Panc1 (cell line): Measurements from ENCODE around the gene SWAP70. TPM values are rescaled to one million over a fixed set of nuclear protein-coding genes. Genes with fewer than 3 reads are reported as not detected.
"Not testable (repeated sequence)": the region's sequence is repeated elsewhere in the genome, so short reads cannot be mapped to it uniquely, and the experiment has no call there.

ENCODE experiments used
- ATAC-seq: fragments of 200-7000 bp; cut with Tn5 transposase; 2 replicates; pipeline ENCODE4 v1.9.1; 2020; ENCODE audit warnings: mild to moderate bottlenecking, moderate library complexity
- BruUV-seq: library from RNA; stranded (reverse); fragments of 400-500 nt; replicated peaks from 2 replicates; lab custom pipeline; 2021; lab: Mats Ljungman, UMichigan
- CTCF ChIA-PET: fragments of 300-600 bp; sonication (Branson Sonifier 250); formaldehyde crosslinking; loops from one replicate; lab custom pipeline; 2022; ENCODE audit warnings: antibody characterized with exemption; lab: Charles Lee
- POLR2A ChIA-PET: fragments of 300-600 bp; sonication (Branson Sonifier 250); formaldehyde crosslinking; loops from one replicate; lab custom pipeline; 2022; ENCODE audit warnings: antibody characterized with exemption; lab: Charles Lee
- DNase-seq: peaks from one replicate; pipeline ENCODE4 v3.0.0-alpha.2; 2010; ENCODE audit warnings: low read depth, low spot score
- H3K27ac ChIP-seq: 2 replicates; pipeline ENCODE4 v1.5.1; 2011; ENCODE audit warnings: mild to moderate bottlenecking, low read length, inconsistent platforms
- H3K27me3 ChIP-seq: fragments of 200-500 bp; sonication (Bioruptor generic); 2 replicates; pipeline ENCODE4 v1.6.0; 2014; ENCODE audit warnings: low read length, inconsistent platforms; ENCODE audit not compliant: control insufficient read depth, insufficient read depth
- H3K36me3 ChIP-seq: fragments of 200-500 bp; sonication (Bioruptor generic); 2 replicates; pipeline ENCODE4 v1.5.1; 2014; ENCODE audit warnings: inconsistent platforms, mild to moderate bottlenecking, low read length, moderate library complexity; ENCODE audit not compliant: control insufficient read depth, insufficient read depth
- H3K4me1 ChIP-seq: 2 replicates; pipeline ENCODE4 v1.5.1; 2011; ENCODE audit warnings: inconsistent platforms, mild to moderate bottlenecking, low read length, moderate library complexity; ENCODE audit not compliant: control insufficient read depth, insufficient read depth
- H3K4me3 ChIP-seq, 2 experiments: 2 replicates each; pipeline ENCODE4 v1.5.1; 2011 to 2012; ENCODE audit warnings: low read depth in 2 of 2, low read length in 2 of 2, mild to moderate bottlenecking in 2 of 2, inconsistent platforms in 1 of 2, moderate library complexity in 1 of 2
- H3K9me3 ChIP-seq: fragments of 200-500 bp; sonication (Bioruptor generic); 2 replicates; pipeline ENCODE4 v1.5.1; 2014; ENCODE audit warnings: low read depth, mild to moderate bottlenecking, inconsistent platforms, low read length, moderate library complexity; ENCODE audit not compliant: control insufficient read depth, insufficient read depth
- CTCF ChIP-seq: fragments of 450-650 bp; IDR thresholded peaks from 2 replicates; pipeline ENCODE4 v1.5.1; 2017; ENCODE audit warnings: mild to moderate bottlenecking
- POLR2AphosphoS5 ChIP-seq: IDR thresholded peaks from 2 replicates; pipeline ENCODE4 v1.6.1; 2012; ENCODE audit warnings: mild to moderate bottlenecking, low read depth, low read length, moderate library complexity
- REST ChIP-seq, 2 experiments: IDR thresholded peaks; 2 replicates each; pipeline ENCODE4 v1.6.1; 2011 to 2012; ENCODE audit warnings: low read depth in 2 of 2, control low read depth in 1 of 2, low read length in 1 of 2, mild to moderate bottlenecking in 1 of 2, moderate library complexity in 1 of 2; ENCODE audit not compliant: insufficient read depth in 1 of 2
- SIN3A ChIP-seq: IDR thresholded peaks from 2 replicates; pipeline ENCODE4 v1.6.1; 2012; ENCODE audit warnings: low read depth, mild to moderate bottlenecking, low read length, moderate library complexity, borderline replicate concordance; ENCODE audit not compliant: insufficient read depth
- TCF7L2 ChIP-seq: IDR thresholded peaks from 2 replicates; pipeline ENCODE4 v1.6.1; 2011; ENCODE audit warnings: mild to moderate bottlenecking, low read depth, low read length, inconsistent platforms
- in situ Hi-C: cut with HindIII; loops from 2 replicates; pipeline ENCODE4 v1.10.0; 2016; ENCODE audit warnings: low sequenced_read_pairs, low pct_unique_long_range_greater_than_20kb
- intact Hi-C: fragments of 100-400 bp; cut with micrococcal nuclease; formaldehyde crosslinking; loops from one replicate; pipeline ENCODE4 v1.10.0; 2022; ENCODE audit not compliant: unreplicated experiment
- total RNA-seq: library from RNA; stranded (reverse); gene quantifications from one replicate; pipeline ENCODE4 v1.2.1, GENCODE V29; 2021; ENCODE audit not compliant: unreplicated experiment

Gene SWAP70
- total RNA-seq, 1 experiment from 2014 or later, result 96.0 TPM

GRCh38 chr11:9619971-9620370 is 43.9 kb upstream of the SWAP70 start:
- Histone ChIP-seq H3K9me3 (no peaks in the 10 kb centered on the region), H3K4me1 (peaks cover 4% of the 10 kb centered on the region), H3K27ac (no peak overlapping the region), H3K36me3 (no peaks in the 10 kb centered on the region), H3K4me3 (no peak overlapping the region), H3K27me3 (no peaks in the 10 kb centered on the region)
- POLR2A ChIA-PET, result interaction anchor here (0.6 kb wide), 3 partner anchors 53 to 107 kb away, joined by 3 to 4 read pairs (median 3); no protein-coding TSS in a partner anchor
- in situ Hi-C loops (no loop called here), intact Hi-C loops (loop anchor here (10.0 kb wide), 1 partner anchor 705 kb away; no protein-coding TSS in a partner anchor)
- ATAC-seq, result no peak
- no TSS peak for BruUV-seq
- TF ChIP-seq CTCF (no peak), REST (IDR thresholded peaks at IDR 0.05; ENCODE audit: insufficient read depth in 1 of 2, low read depth in 2 of 2, low read length in 1 of 2) (no peak), POLR2AphosphoS5 (no peak), SIN3A (no peak), TCF7L2 (no peak)
- no peak for DNase-seq
- CTCF ChIA-PET, result interaction anchor here (0.6 kb wide), 1 partner anchor 200 kb away, joined by 3 read pairs; no protein-coding TSS in a partner anchor

- POLR2A ChIA-PET, BruUV-seq, H3K36me3 ChIP-seq, ATAC-seq, DNase-seq, H3K27me3 ChIP-seq, intact Hi-C loops, H3K9me3 ChIP-seq, H3K4me3 ChIP-seq, CTCF ChIA-PET, H3K27ac ChIP-seq, H3K4me1 ChIP-seq, in situ Hi-C loops: not testable (repeated sequence)
Observed at GRCh38 chr11:9622353-9622752, 41.5 kb upstream of the SWAP70 start.

- H3K36me3 ChIP-seq, H3K4me1 ChIP-seq, CTCF ChIA-PET, DNase-seq, H3K27me3 ChIP-seq, H3K27ac ChIP-seq, in situ Hi-C loops, BruUV-seq, intact Hi-C loops, H3K9me3 ChIP-seq, POLR2A ChIA-PET, H3K4me3 ChIP-seq, ATAC-seq: not testable (repeated sequence)
Observed at GRCh38 chr11:9623053-9623452, 40.8 kb upstream of the SWAP70 start.
